Kidney epithelial cell (primary cell): ENCODE measurements around the gene TUBGCP2. TPM values are rescaled to one million over a fixed set of nuclear protein-coding genes. Genes with fewer than 3 reads are reported as not detected.
A peak's percentile ranks its signal among the peaks of the same experiment; 100 is the strongest.

Experiments
- DNase-seq: peaks from one replicate; pipeline ENCODE4 v3.0.0-alpha.2; 2010; ENCODE audit warnings: low read depth
- H3K27me3 ChIP-seq: 2 replicates; pipeline ENCODE4 v1.6.0; 2011; ENCODE audit warnings: low read length; ENCODE audit not compliant: control insufficient read depth, insufficient read depth
- H3K36me3 ChIP-seq: 2 replicates; pipeline ENCODE4 v1.5.1; 2011; ENCODE audit warnings: low read length; ENCODE audit not compliant: control insufficient read depth, insufficient read depth
- H3K4me3 ChIP-seq: 2 replicates; pipeline ENCODE4 v1.5.1; 2011; ENCODE audit warnings: low read depth, mild to moderate bottlenecking, control low read depth, low read length
- total RNA-seq: library from RNA; depleted of rRNA; stranded (reverse); fragments of >200 nt; gene quantifications from 2 replicates; pipeline ENCODE4 v1.2.3, GENCODE V29; 2015
- TF ChIP-seq, protein P1 (sequence below): IDR thresholded peaks from 2 replicates; pipeline ENCODE4 v1.5.1; 2011; ENCODE audit warnings: mild to moderate bottlenecking, moderate library complexity, low read length, control low read depth, inconsistent platforms; ENCODE audit not compliant: insufficient read depth, poor library complexity, severe bottlenecking

Gene TUBGCP2
- total RNA-seq, 1 donor from 2014 or later = 65.5 TPM

DNA sequence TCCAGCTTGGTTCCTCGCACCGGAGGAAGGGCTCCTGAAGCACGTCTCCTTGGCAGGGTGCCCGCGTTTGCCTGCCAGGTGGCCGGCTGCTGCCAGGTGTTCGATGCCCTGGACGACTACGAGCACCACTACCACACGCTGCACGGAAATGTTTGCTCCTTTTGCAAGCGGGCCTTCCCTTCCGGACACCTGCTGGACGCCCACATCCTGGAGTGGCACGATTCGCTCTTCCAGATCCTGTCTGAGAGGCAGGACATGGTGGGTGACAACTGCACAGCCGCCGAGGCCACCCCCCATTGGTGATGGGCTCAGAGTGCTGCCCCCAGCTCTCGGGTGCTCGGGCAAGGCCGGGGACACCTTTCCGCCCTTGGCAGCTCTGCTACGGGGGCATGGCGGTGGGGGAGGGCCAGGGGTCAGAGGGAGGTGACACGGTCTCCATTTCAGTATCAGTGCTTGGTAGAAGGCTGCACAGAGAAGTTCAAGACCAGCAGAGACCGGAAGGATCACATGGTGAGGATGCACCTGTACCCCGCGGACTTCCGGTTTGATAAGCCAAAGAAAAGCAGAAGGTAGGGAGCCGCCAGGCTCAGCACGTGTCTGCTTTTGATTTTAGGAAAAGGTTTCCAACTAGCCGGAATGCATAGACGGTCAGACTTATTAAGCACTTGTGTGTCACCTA is 1.2 kb upstream of the TUBGCP2 start:
- TF ChIP-seq, protein P1, sequence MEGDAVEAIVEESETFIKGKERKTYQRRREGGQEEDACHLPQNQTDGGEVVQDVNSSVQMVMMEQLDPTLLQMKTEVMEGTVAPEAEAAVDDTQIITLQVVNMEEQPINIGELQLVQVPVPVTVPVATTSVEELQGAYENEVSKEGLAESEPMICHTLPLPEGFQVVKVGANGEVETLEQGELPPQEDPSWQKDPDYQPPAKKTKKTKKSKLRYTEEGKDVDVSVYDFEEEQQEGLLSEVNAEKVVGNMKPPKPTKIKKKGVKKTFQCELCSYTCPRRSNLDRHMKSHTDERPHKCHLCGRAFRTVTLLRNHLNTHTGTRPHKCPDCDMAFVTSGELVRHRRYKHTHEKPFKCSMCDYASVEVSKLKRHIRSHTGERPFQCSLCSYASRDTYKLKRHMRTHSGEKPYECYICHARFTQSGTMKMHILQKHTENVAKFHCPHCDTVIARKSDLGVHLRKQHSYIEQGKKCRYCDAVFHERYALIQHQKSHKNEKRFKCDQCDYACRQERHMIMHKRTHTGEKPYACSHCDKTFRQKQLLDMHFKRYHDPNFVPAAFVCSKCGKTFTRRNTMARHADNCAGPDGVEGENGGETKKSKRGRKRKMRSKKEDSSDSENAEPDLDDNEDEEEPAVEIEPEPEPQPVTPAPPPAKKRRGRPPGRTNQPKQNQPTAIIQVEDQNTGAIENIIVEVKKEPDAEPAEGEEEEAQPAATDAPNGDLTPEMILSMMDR = no peak
- Histone ChIP-seq H3K4me3 (no peak overlapping the region), H3K36me3 (no peaks in the 10 kb centered on the region), H3K27me3 (no peaks in the 10 kb centered on the region)
- DNase-seq = no peak

DNA sequence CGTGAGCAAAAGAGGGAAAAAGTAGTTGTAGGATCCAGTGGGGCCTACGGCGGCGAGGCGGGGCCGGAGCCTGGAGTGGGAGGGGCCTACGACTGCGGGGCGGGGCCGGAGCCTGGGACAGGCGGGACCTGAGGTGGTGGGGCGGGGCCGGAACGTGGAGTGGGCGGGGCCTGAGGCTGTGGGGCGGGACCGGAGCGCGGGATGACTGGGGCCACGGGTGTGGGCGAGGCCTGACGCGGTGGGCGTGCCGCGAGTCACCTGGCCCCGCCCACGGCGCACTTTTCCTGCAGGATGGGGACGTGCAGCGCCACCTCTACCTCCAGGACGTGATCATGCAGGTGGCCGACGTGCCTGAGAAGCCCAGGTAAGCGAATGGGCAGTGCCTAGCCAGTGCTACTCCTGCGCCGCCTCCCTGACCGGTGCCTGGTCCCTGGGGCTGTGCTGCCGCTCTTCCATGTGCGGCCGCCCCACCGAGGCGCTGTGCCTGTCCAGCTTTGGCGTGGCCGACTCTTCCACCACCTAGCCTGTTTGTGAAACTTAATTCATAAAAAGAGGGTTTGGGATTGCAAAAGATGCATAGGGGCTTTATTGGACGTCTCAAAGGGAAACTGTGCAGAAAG is 538 bp upstream of the TUBGCP2 start:
- no peaks in the 10 kb centered on the region for H3K27me3 ChIP-seq
- peak overlapping the region; percentile 78 for H3K4me3 ChIP-seq
- DNase-seq = no peak
- TF ChIP-seq, protein P1 = no peak
- H3K36me3 ChIP-seq = no peaks in the 10 kb centered on the region

DNA sequence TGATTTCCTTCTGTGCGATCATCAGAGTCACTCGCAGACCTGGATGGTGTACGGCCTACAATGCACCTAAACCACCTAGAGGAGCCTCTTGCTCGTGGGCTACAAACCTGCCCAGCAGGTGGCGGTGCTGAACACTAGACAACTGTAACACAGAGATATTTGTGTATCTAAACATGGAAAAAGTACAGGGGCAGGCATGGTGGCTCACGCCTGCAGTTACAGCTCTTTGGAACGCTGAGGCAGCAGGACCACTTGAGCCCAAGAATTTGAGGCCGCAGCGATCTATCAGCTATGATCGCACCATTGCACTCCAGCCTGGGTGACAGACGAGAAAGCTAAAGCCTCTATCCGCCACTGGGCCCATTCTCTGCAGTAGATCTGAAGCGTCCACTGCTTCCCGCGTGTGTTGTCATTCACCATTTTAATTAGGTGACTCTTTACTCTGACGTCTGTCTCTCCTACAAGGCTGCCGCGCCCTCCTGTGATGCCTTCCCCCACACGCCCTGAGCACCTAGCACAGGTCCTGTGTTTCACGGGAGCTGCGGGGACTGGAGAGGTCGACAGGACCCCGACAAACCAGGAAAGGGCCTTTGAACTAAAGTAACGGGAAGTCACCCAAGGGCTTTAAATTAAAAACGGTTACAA is 774 bp downstream of the TUBGCP2 start:
- TF ChIP-seq, protein P1 = peak; percentile 86
- Histone ChIP-seq H3K27me3 (no peaks in the 10 kb centered on the region), H3K36me3 (no peaks in the 10 kb centered on the region), H3K4me3 (peak overlapping the region; percentile 78)
- peak; percentile 50 for DNase-seq

DNA sequence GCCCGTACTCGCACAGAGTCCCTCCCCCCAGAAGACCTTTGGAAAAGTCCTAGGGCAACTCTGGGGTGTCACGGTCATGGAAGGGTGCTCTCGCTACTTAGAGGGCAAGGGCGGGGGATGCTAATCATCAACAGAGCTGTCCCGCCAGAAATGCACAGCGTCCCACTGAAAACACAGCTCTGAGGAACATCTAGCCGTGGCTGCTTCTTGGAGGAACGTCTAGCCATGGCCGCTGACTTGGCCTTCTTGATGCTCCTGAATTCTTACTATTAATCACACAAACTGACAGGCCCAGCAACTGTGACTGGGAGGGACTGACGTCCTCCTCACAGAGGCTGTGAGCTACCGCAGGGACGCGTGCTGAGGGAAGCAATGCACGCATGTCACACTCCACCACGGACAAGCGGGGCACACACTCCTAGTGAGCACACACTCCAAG is 1.7 kb downstream of the TUBGCP2 start:
- H3K4me3 ChIP-seq = no peak overlapping the region
- H3K36me3 ChIP-seq = no peaks in the 10 kb centered on the region
- TF ChIP-seq, protein P1 = no peak
- no peaks in the 10 kb centered on the region for H3K27me3 ChIP-seq
- DNase-seq = no peak

DNA sequence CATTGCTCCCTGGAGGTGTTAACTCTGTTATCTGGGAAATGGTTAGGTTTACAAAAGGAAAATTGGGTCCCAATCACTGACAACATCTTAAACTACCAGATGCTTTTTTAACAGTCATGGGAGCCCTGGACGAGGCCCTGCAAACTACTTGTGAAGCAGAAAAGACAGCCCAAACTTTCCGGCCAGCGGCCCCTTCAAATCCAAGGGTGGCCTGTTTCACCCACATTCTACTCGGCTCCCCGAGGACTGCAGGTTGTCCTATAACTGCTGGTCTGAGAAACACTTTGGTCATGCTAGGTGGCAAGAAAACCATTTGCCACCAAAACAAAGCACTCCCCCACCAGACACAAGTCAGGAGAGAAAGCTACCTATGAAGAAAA is 2.6 kb downstream of the TUBGCP2 start:
- no peak overlapping the region for H3K4me3 ChIP-seq
- H3K36me3 ChIP-seq = no peaks in the 10 kb centered on the region
- no peaks in the 10 kb centered on the region for H3K27me3 ChIP-seq
- no peak for DNase-seq
- TF ChIP-seq, protein P1 = no peak
